Endothelial cell of umbilical vein (primary cell): ENCODE measurements around the gene CARNS1. TPM values are rescaled to one million over a fixed set of nuclear protein-coding genes. Genes with fewer than 3 reads are reported as not detected.
A peak's percentile ranks its signal among the peaks of the same experiment; 100 is the strongest.

Source experiments
- BruUV-seq: library from RNA; stranded (reverse); fragments of 400-500 nt; replicated peaks from 2 replicates; lab custom pipeline; 2021; lab: Mats Ljungman, UMichigan
- CTCF ChIA-PET: fragments of 300-600, 350-600 bp; sonication (Branson Sonifier 250); formaldehyde crosslinking; loops from one replicate; lab custom pipeline; 2021; ENCODE audit warnings: antibody characterized with exemption, inconsistent platforms; lab: Charles Lee
- POLR2A ChIA-PET: fragments of 300-600, 350-600 bp; sonication (Branson Sonifier 250); formaldehyde crosslinking; loops from one replicate; lab custom pipeline; 2021; ENCODE audit warnings: antibody characterized with exemption, inconsistent platforms; lab: Charles Lee
- DNase-seq: peaks from one replicate; pipeline ENCODE4 v3.0.0-alpha.2; 2011; ENCODE audit warnings: low read depth, low spot score
- FAIRE-seq: peaks from 2 replicates; lab custom pipeline; 2011; peaks lifted over from hg19 to GRCh38; lab: Jason Lieb, UNC
- H2AFZ ChIP-seq: 2 replicates; pipeline ENCODE4 v1.6.0; 2012; ENCODE audit warnings: low read depth, low read length, control low read depth, inconsistent platforms
- H3K27ac ChIP-seq: 2 replicates; pipeline ENCODE4 v1.5.1; 2011; ENCODE audit warnings: low read depth, mild to moderate bottlenecking, control low read depth, low read length, moderate library complexity; ENCODE audit not compliant: insufficient read depth
- H3K27me3 ChIP-seq, 2 experiments: 2 replicates each; pipeline versions ENCODE4 v1.6.0 to v1.6.1; 2011; ENCODE audit warnings: low read length in 2 of 2, mixed read lengths in 1 of 2; ENCODE audit not compliant: control insufficient read depth in 2 of 2, insufficient read depth in 2 of 2
- H3K36me3 ChIP-seq, 2 experiments: 2 replicates in 1 of 2; 3 replicates in 1 of 2; pipeline ENCODE4 v1.5.1; 2011; ENCODE audit warnings: low read length in 2 of 2, mild to moderate bottlenecking in 1 of 2, moderate library complexity in 1 of 2; ENCODE audit not compliant: control insufficient read depth in 2 of 2, insufficient read depth in 2 of 2; ENCODE audit errors: extremely low read depth in 1 of 2
- H3K4me1 ChIP-seq: 3 replicates; pipeline ENCODE4 v1.5.1; 2011; ENCODE audit warnings: mild to moderate bottlenecking, low read length; ENCODE audit not compliant: control insufficient read depth, insufficient read depth; ENCODE audit errors: extremely low read depth
- H3K4me2 ChIP-seq: 2 replicates; pipeline ENCODE4 v1.6.1; 2011; ENCODE audit warnings: low read length, control low read depth, mixed read lengths; ENCODE audit not compliant: insufficient read depth
- H3K4me3 ChIP-seq, 3 experiments: fragments of 200-600 bp in 1 of 3; sonication (generic), shearing (Covaris generic) in 1 of 3; replicated peaks in 1 of 3; 2 replicates each; pipeline ENCODE4 v1.5.1; 2011 to 2016; ENCODE audit warnings: control low read depth in 3 of 3, low read length in 3 of 3, mild to moderate bottlenecking in 2 of 3, inconsistent platforms in 1 of 3, low read depth in 1 of 3, moderate library complexity in 1 of 3; ENCODE audit not compliant: insufficient read depth in 1 of 3
- H3K79me2 ChIP-seq: 2 replicates; pipeline ENCODE4 v1.6.0; 2012; ENCODE audit warnings: low read length, inconsistent platforms; ENCODE audit not compliant: control insufficient read depth, insufficient read depth
- H3K9ac ChIP-seq: replicated peaks from 2 replicates; pipeline ENCODE3; 2011; ENCODE audit warnings: low read length, control low read depth; ENCODE audit not compliant: insufficient read depth; ENCODE audit errors: extremely low read depth
- H3K9me1 ChIP-seq: replicated peaks from 3 replicates; pipeline ENCODE4 v1.6.0; 2011; ENCODE audit warnings: mild to moderate bottlenecking, low read length; ENCODE audit not compliant: control insufficient read depth, insufficient read depth; ENCODE audit errors: extremely low read depth
- H3K9me3 ChIP-seq: replicated peaks from 2 replicates; pipeline ENCODE4 v1.5.1; 2012; ENCODE audit warnings: low read length, inconsistent platforms; ENCODE audit not compliant: control insufficient read depth, insufficient read depth
- H4K20me1 ChIP-seq: replicated peaks from 2 replicates; pipeline ENCODE3; 2011; ENCODE audit warnings: mild to moderate bottlenecking, low read length; ENCODE audit not compliant: control insufficient read depth, insufficient read depth; ENCODE audit errors: extremely low read depth
- EZH2 ChIP-seq: IDR thresholded peaks from 2 replicates; pipeline ENCODE4 v1.6.1; 2012; ENCODE audit warnings: borderline replicate concordance, low read depth, mild to moderate bottlenecking, moderate library complexity, low read length, inconsistent platforms; ENCODE audit not compliant: severe bottlenecking
- FOS ChIP-seq: IDR thresholded peaks from 2 replicates; pipeline ENCODE4 v1.6.1; 2011; ENCODE audit warnings: mild to moderate bottlenecking, low read length, moderate library complexity, borderline replicate concordance; ENCODE audit not compliant: insufficient read depth
- GATA2 ChIP-seq: IDR thresholded peaks from 2 replicates; pipeline ENCODE4 v1.7.0; 2011; ENCODE audit warnings: low read depth, mild to moderate bottlenecking, moderate library complexity, mixed read lengths, low read length; ENCODE audit not compliant: insufficient read length, insufficient read depth
- JUN ChIP-seq: IDR thresholded peaks from 2 replicates; pipeline ENCODE4 v1.6.1; 2011; ENCODE audit warnings: borderline replicate concordance, low read depth; ENCODE audit not compliant: insufficient read length, insufficient read depth
- MYC ChIP-seq: IDR thresholded peaks from one replicate; pipeline ENCODE4 v1.6.1; 2011; ENCODE audit warnings: mild to moderate bottlenecking, low read depth, low read length
- POLR2A ChIP-seq: IDR thresholded peaks from 2 replicates; pipeline ENCODE4 v1.6.1; 2012; ENCODE audit warnings: low read depth, mild to moderate bottlenecking, control low read depth, low read length
- POLR2AphosphoS5 ChIP-seq: IDR thresholded peaks from 2 replicates; pipeline ENCODE4 v1.6.1; 2012; ENCODE audit warnings: low read depth, mild to moderate bottlenecking, control low read depth, low read length, moderate library complexity; ENCODE audit not compliant: insufficient read depth
- dilution Hi-C: fragments of 300-500 bp; cut with MboI; formaldehyde crosslinking; loops from one replicate; pipeline ENCODE4 v1.15.0; 2019; ENCODE audit warnings: low sequenced_read_pairs; ENCODE audit not compliant: extremely low pct_ligation_motif_present
- intact Hi-C: fragments of 100-400 bp; cut with micrococcal nuclease; formaldehyde crosslinking; loops from one replicate; pipeline ENCODE4 v1.10.0; 2022
- polyA plus RNA-seq, 4 experiments: library from polyadenylated mRNA; depleted of rRNA in 3 of 4; stranded (reverse) in 3 of 4; unstranded in 1 of 4; fragments of >200 nt; gene quantifications; 2 replicates each; pipeline versions ENCODE4 v1.2.1 to v1.2.3, GENCODE V29; 2011 to 2012; ENCODE audit warnings: missing spikeins in 1 of 4
- total RNA-seq: library from RNA; stranded (reverse); gene quantifications from 2 replicates; pipeline ENCODE4 v1.2.3, GENCODE V29; 2021
- TF ChIP-seq, protein P1 (sequence below): IDR thresholded peaks from 2 replicates; pipeline ENCODE4 v1.6.1; 2011; ENCODE audit not compliant: insufficient read depth, insufficient read length
- TF ChIP-seq, protein P2 (sequence below), 2 donors: IDR thresholded peaks; 1 replicate in 1 of 2; 2 replicates in 1 of 2; pipeline ENCODE4 v1.5.1; 2011; ENCODE audit warnings: low read length in 2 of 2, mild to moderate bottlenecking in 2 of 2, moderate library complexity in 2 of 2, control low read depth in 1 of 2, inconsistent platforms in 1 of 2, low read depth in 1 of 2; ENCODE audit not compliant: insufficient read depth in 1 of 2; ENCODE audit errors: extremely low read depth in 1 of 2

The CARNS1 gene
- total and polyA plus RNA-seq, 2 donors (not counting 3 experiments of a cell fraction or from before 2014, with no cell fraction given), result 0.14 to 0.35 TPM

DNA sequence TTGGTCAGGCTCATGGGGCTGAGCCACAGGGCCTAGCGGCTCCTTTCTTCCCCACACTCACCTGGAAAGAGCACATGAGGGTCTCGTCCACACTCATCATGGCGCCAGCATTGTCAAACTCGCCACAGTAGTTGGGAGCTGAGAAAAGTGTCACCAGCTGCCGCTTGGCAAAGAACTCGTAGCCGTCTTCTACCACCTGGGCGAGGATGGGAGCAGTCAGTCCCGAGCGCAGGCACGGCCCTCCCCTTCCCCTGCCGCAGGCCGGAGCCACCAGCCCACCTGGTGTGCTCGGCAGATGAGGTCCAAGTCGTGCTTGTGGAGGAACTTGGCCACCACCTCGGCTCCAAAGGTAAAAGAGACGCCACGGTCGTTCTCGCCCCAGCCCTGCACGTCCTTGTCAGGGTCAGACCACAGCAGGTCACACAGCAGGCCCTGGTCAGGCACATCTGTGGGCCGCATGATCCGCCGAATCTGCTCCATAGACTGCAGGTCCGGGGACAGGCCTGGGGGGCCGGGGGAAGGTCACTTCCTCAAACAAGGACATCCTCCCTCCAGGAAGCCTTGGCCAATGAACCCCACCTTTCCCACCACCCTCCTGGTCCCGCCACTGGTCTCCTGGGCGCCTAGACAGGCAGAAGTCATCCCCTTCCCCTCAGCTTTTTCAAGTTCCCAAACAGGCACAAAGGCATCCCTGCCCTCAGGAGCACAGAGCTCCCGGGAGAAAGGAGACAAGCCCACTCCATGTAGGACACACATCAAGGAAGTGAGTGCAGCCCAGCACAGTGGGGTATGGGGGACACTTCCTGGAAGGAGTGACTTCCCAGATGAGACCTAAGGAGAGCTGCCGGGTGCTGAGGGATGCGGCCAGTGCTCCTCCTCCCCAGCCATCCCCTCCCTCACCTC, 16.6 kb upstream of the CARNS1 start:
- H3K36me3 ChIP-seq, result peaks cover 6 to 25% of the 10 kb centered on the region in 2 experiments
- no peaks in the 10 kb centered on the region for H4K20me1 ChIP-seq
- H3K79me2 ChIP-seq, result peaks cover 19% of the 10 kb centered on the region
- no peak overlapping the region for H3K27ac ChIP-seq
- no peak overlapping the region for H3K4me2 ChIP-seq
- H3K4me3 ChIP-seq, result no peak overlapping the region
- H3K9ac ChIP-seq, result no peak overlapping the region
- FAIRE-seq (no peak), DNase-seq (no peak)
- no TSS peak for BruUV-seq
- ChIA-PET POLR2A (no interaction called here), CTCF (interaction anchor here (1.4 to 4.2 kb wide), 2 partner anchors 10 to 18 kb away, joined by 6 to 30 read pairs; no protein-coding TSS in a partner anchor)
- no peak overlapping the region for H2AFZ ChIP-seq
- H3K9me3 ChIP-seq, result no peaks in the 10 kb centered on the region
- H3K9me1 ChIP-seq, result no peaks in the 10 kb centered on the region
- no peaks in the 10 kb centered on the region for H3K27me3 ChIP-seq
- dilution Hi-C loops (no loop called here), intact Hi-C loops (no loop called here)
- TF ChIP-seq FOS (no peak), GATA2 (no peak), POLR2A (peak; percentile 31), POLR2AphosphoS5 (peak; percentile 22), JUN (no peak), MYC (no peak), EZH2 (no peak)
- TF ChIP-seq, protein P1, sequence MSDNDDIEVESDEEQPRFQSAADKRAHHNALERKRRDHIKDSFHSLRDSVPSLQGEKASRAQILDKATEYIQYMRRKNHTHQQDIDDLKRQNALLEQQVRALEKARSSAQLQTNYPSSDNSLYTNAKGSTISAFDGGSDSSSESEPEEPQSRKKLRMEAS, result no peak
- TF ChIP-seq, protein P2, sequence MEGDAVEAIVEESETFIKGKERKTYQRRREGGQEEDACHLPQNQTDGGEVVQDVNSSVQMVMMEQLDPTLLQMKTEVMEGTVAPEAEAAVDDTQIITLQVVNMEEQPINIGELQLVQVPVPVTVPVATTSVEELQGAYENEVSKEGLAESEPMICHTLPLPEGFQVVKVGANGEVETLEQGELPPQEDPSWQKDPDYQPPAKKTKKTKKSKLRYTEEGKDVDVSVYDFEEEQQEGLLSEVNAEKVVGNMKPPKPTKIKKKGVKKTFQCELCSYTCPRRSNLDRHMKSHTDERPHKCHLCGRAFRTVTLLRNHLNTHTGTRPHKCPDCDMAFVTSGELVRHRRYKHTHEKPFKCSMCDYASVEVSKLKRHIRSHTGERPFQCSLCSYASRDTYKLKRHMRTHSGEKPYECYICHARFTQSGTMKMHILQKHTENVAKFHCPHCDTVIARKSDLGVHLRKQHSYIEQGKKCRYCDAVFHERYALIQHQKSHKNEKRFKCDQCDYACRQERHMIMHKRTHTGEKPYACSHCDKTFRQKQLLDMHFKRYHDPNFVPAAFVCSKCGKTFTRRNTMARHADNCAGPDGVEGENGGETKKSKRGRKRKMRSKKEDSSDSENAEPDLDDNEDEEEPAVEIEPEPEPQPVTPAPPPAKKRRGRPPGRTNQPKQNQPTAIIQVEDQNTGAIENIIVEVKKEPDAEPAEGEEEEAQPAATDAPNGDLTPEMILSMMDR (IDR thresholded peaks at IDR 0.05; ENCODE audit: extremely low read depth in 1 of 2, insufficient read depth in 1 of 2, low read depth in 1 of 2, low read length in 2 of 2), result no peak
- peaks cover 19% of the 10 kb centered on the region for H3K4me1 ChIP-seq
